GM12878 (cell line): Measurements from ENCODE around the gene DHX57. TPM values are rescaled to one million over a fixed set of nuclear protein-coding genes. Genes with fewer than 3 reads are reported as not detected.
A peak's percentile ranks its signal among the peaks of the same experiment; 100 is the strongest.

Source experiments
- ATAC-seq: fragments of 200-7000 bp; cut with Tn5 transposase; 3 replicates; pipeline ENCODE4 v1.9.1; 2020; ENCODE audit warnings: mild to moderate bottlenecking, moderate library complexity
- BruUV-seq: library from RNA; stranded (reverse); fragments of 400-500 nt; replicated peaks from 2 replicates; lab custom pipeline; 2021; lab: Mats Ljungman, UMichigan
- CTCF ChIA-PET: fragments of 300-600 bp; sonication (Branson Sonifier 250); formaldehyde crosslinking; extraction: SDS; loops from one replicate; lab custom pipeline; 2021; ENCODE audit warnings: inconsistent platforms; lab: Yijun Ruan, JAX
- POLR2A ChIA-PET: fragments of 350-600 bp; formaldehyde crosslinking; extraction: SDS; loops from one replicate; lab custom pipeline; 2021; ENCODE audit warnings: inconsistent platforms; lab: Charles Lee
- RAD21 ChIA-PET: fragments of 300-600 bp; sonication (Branson Sonifier 250); formaldehyde crosslinking; loops from one replicate; lab custom pipeline; 2023; ENCODE audit warnings: antibody characterized with exemption; ENCODE audit not compliant: unreplicated experiment; lab: Charles Lee
- SMC1A ChIA-PET: fragments of 300-600 bp; sonication (Branson Sonifier 250); formaldehyde crosslinking; loops from one replicate; lab custom pipeline; 2023; ENCODE audit not compliant: unreplicated experiment, uncharacterized antibody; lab: Charles Lee
- DNase-seq: peaks from one replicate; pipeline ENCODE4 v3.0.0-alpha.2; 2011; ENCODE audit warnings: low read depth, low spot score
- FAIRE-seq: peaks from 3 replicates; lab custom pipeline; 2011; peaks lifted over from hg19 to GRCh38; lab: Jason Lieb, UNC
- H2AFZ ChIP-seq: 2 replicates; pipeline ENCODE4 v1.6.0; 2011; ENCODE audit warnings: low read depth, low read length, control low read depth; ENCODE audit not compliant: control insufficient read depth
- H3K27ac ChIP-seq: 2 replicates; pipeline ENCODE4 v1.5.1; 2011; ENCODE audit warnings: control low read depth; ENCODE audit not compliant: control insufficient read depth, insufficient read depth
- H3K27me3 ChIP-seq, 2 experiments: replicated peaks in 1 of 2; 2 replicates each; pipeline versions ENCODE4 v1.6.0 to v1.6.1; 2011; ENCODE audit warnings: low read length in 1 of 2; ENCODE audit not compliant: control insufficient read depth in 2 of 2, insufficient read depth in 2 of 2
- H3K36me3 ChIP-seq, 2 experiments: 2 replicates each; pipeline ENCODE4 v1.5.1; 2011; ENCODE audit warnings: low read length in 1 of 2; ENCODE audit not compliant: control insufficient read depth in 2 of 2, insufficient read depth in 2 of 2
- H3K4me1 ChIP-seq: 2 replicates; pipeline ENCODE4 v1.6.1; 2011; ENCODE audit warnings: mild to moderate bottlenecking, low read length, moderate library complexity, mixed read lengths; ENCODE audit not compliant: control insufficient read depth, insufficient read depth
- H3K4me2 ChIP-seq: 2 replicates; pipeline ENCODE4 v1.6.0; 2011; ENCODE audit warnings: control low read depth; ENCODE audit not compliant: control insufficient read depth, insufficient read depth
- H3K4me3 ChIP-seq: fragments of 200-600 bp; sonication (generic); 2 replicates; pipeline ENCODE4 v1.5.1; 2016
- H3K79me2 ChIP-seq: 2 replicates; pipeline ENCODE4 v1.6.0; 2011; ENCODE audit warnings: low read length; ENCODE audit not compliant: control insufficient read depth, insufficient read depth
- H3K9ac ChIP-seq: 2 replicates; pipeline ENCODE4 v1.8.0; 2011; ENCODE audit warnings: low read length, control low read depth, mixed read lengths; ENCODE audit not compliant: control insufficient read depth, insufficient read depth
- H3K9me3 ChIP-seq: replicated peaks from 3 replicates; pipeline ENCODE4 v1.5.1; 2011; ENCODE audit warnings: mild to moderate bottlenecking, low read length; ENCODE audit not compliant: control insufficient read depth, insufficient read depth
- H4K20me1 ChIP-seq: 2 replicates; pipeline ENCODE4 v1.6.0; 2011; ENCODE audit not compliant: control insufficient read depth, insufficient read depth
- BRCA1 ChIP-seq: IDR thresholded peaks from 2 replicates; pipeline ENCODE4 v1.6.1; 2011; ENCODE audit warnings: low read depth, low read length, improper control_type of control experiment
- EGR1 ChIP-seq, 2 experiments: IDR thresholded peaks; 1 replicate in 1 of 2; 2 replicates in 1 of 2; pipeline ENCODE4 v1.6.1; 2011 to 2012; ENCODE audit warnings: low read depth in 2 of 2, low read length in 2 of 2, borderline replicate concordance in 1 of 2, mild to moderate bottlenecking in 1 of 2, moderate library complexity in 1 of 2
- GABPA ChIP-seq: IDR thresholded peaks from 2 replicates; pipeline ENCODE4 v1.6.1; 2014; ENCODE audit warnings: antibody characterized with exemption, low read depth, mild to moderate bottlenecking, inconsistent platforms
- GATAD2B ChIP-seq: fragments of 450-650 bp; conservative IDR thresholded peaks from 2 replicates; pipeline ENCODE4 v1.6.1; 2017; ENCODE audit warnings: low read depth, mild to moderate bottlenecking, moderate library complexity
- IKZF1 ChIP-seq: fragments of 450-650 bp; conservative IDR thresholded peaks from 2 replicates; pipeline ENCODE4 v1.6.1; 2017; ENCODE audit warnings: antibody characterized with exemption, mild to moderate bottlenecking
- MEF2B ChIP-seq: fragments of 450-650 bp; IDR thresholded peaks from 2 replicates; pipeline ENCODE4 v1.6.1; 2018; ENCODE audit warnings: mild to moderate bottlenecking, moderate library complexity; ENCODE audit not compliant: partially characterized antibody, poor library complexity, severe bottlenecking
- MTA3 ChIP-seq: IDR thresholded peaks from 2 replicates; pipeline ENCODE4 v1.6.1; 2012; ENCODE audit warnings: low read length, inconsistent platforms, borderline replicate concordance
- NBN ChIP-seq: fragments of 450-650 bp; IDR thresholded peaks from 2 replicates; pipeline ENCODE4 v1.6.1; 2016
- RCOR1 ChIP-seq: conservative IDR thresholded peaks from 2 replicates; pipeline ENCODE4 v1.6.1; 2012; ENCODE audit warnings: low read depth, low read length, improper control_type of control experiment
- USF2 ChIP-seq: IDR thresholded peaks from 2 replicates; pipeline ENCODE4 v1.6.1; 2011; ENCODE audit warnings: low read depth, low read length, improper control_type of control experiment, borderline replicate concordance
- ZBTB33 ChIP-seq: fragments of 450-650 bp; IDR thresholded peaks from 2 replicates; pipeline ENCODE4 v1.6.1; 2017; ENCODE audit warnings: mild to moderate bottlenecking
- WGBS: methylation state at CpG from one replicate; pipeline ENCODE4 v1.1.6; 2016; ENCODE audit warnings: low lambda C conversion rate; ENCODE audit not compliant: insufficient replicate concordance, insufficient coverage; ENCODE audit errors: missing lambda C conversion rate; 5-methylcytosine and 5-hydroxymethylcytosine counted together
- in situ Hi-C: fragments of 300-500 bp; cut with MboI; formaldehyde crosslinking; loops from 9 replicates; pipeline ENCODE4 v1.14.3; 2018; ENCODE audit warnings: mixed read lengths
- intact Hi-C: fragments of 100-400 bp; cut with micrococcal nuclease; formaldehyde crosslinking; loops from one replicate; pipeline ENCODE4 v1.14.2; 2022; ENCODE audit not compliant: unreplicated experiment
- polyA plus RNA-seq, 11 experiments: library from polyadenylated mRNA; depleted of rRNA in 4 of 11; unstranded in 6 of 11; stranded (reverse) in 5 of 11; fragments of >200 nt; fragmentation: Nextera tagmentation in 4 of 11; fragmentation: Illumina TruSeq in 1 of 11; extraction: Ambion mirVana in 4 of 11; extraction: Trizol in 1 of 11; gene quantifications; 1 replicate in 1 of 11; 2 replicates in 10 of 11; pipeline versions ENCODE4 v1.2.1 to v1.2.3, GENCODE V29; 2011 to 2016; ENCODE audit warnings: inconsistent platforms in 2 of 11, missing spikeins in 2 of 11, low read depth in 1 of 11
- total RNA-seq, 4 experiments: library from RNA; depleted of rRNA in 3 of 4; stranded (reverse); fragments of >200 nt in 3 of 4; fragmentation: Illumina TruSeq in 1 of 4; extraction: Trizol in 1 of 4; gene quantifications; 2 replicates each; pipeline versions ENCODE4 v1.2.1 to v1.2.3, GENCODE V29; 2013 to 2021
- TF ChIP-seq, protein P1 (sequence below): fragments of 150-350 bp; IDR thresholded peaks from 2 replicates; pipeline ENCODE4 v1.6.1; 2016; ENCODE audit warnings: low read depth, low read length
- TF ChIP-seq, protein P2 (sequence below): fragments of 450-650 bp; IDR thresholded peaks from 2 replicates; pipeline ENCODE4 v1.6.1; 2016; ENCODE audit warnings: mild to moderate bottlenecking

The DHX57 gene
- total and polyA plus RNA-seq, 10 of the 15 experiments (the other 5 are each of a cell fraction or from before 2014, with no cell fraction given), result 6.5 to 18.0 (median 15.8) TPM

GRCh38 chr2:38751596-38752410, 123.9 kb downstream of the DHX57 start:
- H3K79me2 ChIP-seq, result peaks cover 43% of the 10 kb centered on the region
- CTCF ChIA-PET, result interaction anchor here (0.8 to 1.8 kb wide), 7 partner anchors 10 to 195 kb away, joined by 3 to 9 read pairs (median 3); partner anchors contain the start of gene HNRNPLL
- RAD21 ChIA-PET, result interaction anchor here (0.6 to 2.0 kb wide), 10 partner anchors 10 to 180 kb away, joined by 3 to 10 read pairs (median 3); partner anchors contain the start of genes GALM and HNRNPLL
- DNase-seq (no peak), ATAC-seq (peak; percentile 16)
- intact Hi-C loops, result no loop called here
- TF ChIP-seq EGR1 (IDR thresholded peaks at IDR 0.05; ENCODE audit: borderline replicate concordance in 1 of 2, low read depth in 2 of 2, low read length in 2 of 2) (0 out of 3 replicates have a peak, but pooled peaks of 1 of the 2 experiments have one; percentile 12), IKZF1 (0 out of 2 replicates have a peak, but pooled peaks have one; percentile 2), BRCA1 (no peak), MEF2B (peak; percentile 6), GABPA (no peak), MTA3 (no peak), NBN (0 out of 2 replicates have a peak, but pooled peaks have one; percentile 23), RCOR1 (0 out of 2 replicates have a peak, but pooled peaks have one; percentile 2), ZBTB33 (peak; percentile 84), USF2 (no peak), GATAD2B (no peak; the same call in 1 of the 2 replicates)
- TF ChIP-seq, protein P1, sequence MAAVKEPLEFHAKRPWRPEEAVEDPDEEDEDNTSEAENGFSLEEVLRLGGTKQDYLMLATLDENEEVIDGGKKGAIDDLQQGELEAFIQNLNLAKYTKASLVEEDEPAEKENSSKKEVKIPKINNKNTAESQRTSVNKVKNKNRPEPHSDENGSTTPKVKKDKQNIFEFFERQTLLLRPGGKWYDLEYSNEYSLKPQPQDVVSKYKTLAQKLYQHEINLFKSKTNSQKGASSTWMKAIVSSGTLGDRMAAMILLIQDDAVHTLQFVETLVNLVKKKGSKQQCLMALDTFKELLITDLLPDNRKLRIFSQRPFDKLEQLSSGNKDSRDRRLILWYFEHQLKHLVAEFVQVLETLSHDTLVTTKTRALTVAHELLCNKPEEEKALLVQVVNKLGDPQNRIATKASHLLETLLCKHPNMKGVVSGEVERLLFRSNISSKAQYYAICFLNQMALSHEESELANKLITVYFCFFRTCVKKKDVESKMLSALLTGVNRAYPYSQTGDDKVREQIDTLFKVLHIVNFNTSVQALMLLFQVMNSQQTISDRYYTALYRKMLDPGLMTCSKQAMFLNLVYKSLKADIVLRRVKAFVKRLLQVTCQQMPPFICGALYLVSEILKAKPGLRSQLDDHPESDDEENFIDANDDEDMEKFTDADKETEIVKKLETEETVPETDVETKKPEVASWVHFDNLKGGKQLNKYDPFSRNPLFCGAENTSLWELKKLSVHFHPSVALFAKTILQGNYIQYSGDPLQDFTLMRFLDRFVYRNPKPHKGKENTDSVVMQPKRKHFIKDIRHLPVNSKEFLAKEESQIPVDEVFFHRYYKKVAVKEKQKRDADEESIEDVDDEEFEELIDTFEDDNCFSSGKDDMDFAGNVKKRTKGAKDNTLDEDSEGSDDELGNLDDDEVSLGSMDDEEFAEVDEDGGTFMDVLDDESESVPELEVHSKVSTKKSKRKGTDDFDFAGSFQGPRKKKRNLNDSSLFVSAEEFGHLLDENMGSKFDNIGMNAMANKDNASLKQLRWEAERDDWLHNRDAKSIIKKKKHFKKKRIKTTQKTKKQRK, result no peak
- TF ChIP-seq, protein P2, sequence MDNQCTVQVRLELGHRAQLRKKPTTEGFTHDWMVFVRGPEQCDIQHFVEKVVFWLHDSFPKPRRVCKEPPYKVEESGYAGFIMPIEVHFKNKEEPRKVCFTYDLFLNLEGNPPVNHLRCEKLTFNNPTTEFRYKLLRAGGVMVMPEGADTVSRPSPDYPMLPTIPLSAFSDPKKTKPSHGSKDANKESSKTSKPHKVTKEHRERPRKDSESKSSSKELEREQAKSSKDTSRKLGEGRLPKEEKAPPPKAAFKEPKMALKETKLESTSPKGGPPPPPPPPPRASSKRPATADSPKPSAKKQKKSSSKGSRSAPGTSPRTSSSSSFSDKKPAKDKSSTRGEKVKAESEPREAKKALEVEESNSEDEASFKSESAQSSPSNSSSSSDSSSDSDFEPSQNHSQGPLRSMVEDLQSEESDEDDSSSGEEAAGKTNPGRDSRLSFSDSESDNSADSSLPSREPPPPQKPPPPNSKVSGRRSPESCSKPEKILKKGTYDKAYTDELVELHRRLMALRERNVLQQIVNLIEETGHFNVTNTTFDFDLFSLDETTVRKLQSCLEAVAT, result peak; percentile 89; the same call in 1 of the 2 replicates
- TF ChIP-seq, all 136 proteins: peak for 7
- H3K4me1 ChIP-seq, result no peaks in the 10 kb centered on the region; the same call in 1 of the 2 replicates
- ChIA-PET POLR2A (interaction anchor here (0.6 to 2.4 kb wide), 16 partner anchors 10 to 569 kb away, joined by 3 to 12 read pairs (median 4); no protein-coding TSS in a partner anchor), SMC1A (interaction anchor here (0.6 to 1.5 kb wide), 5 partner anchors 11 to 344 kb away, joined by 3 to 5 read pairs (median 4); no protein-coding TSS in a partner anchor)
- H3K4me2 ChIP-seq, result peak overlapping the region; percentile 38
- peaks cover 2% of the 10 kb centered on the region; the same call in 1 of the 2 replicates for H4K20me1 ChIP-seq
- 10% methylated on average over 18 of the region's 18 CpGs for WGBS
- peak overlapping the region; percentile 97 for H2AFZ ChIP-seq
- H3K9me3 ChIP-seq, result no peaks in the 10 kb centered on the region
- in situ Hi-C loops, result no loop called here
- no peaks in the 10 kb centered on the region for H3K27me3 ChIP-seq
- H3K36me3 ChIP-seq, result peaks cover 8 to 24% of the 10 kb centered on the region in 2 experiments
- H3K4me3 ChIP-seq, result peak overlapping the region; percentile 65; the same call in 1 of the 2 replicates
- BruUV-seq, result no TSS peak
- H3K27ac ChIP-seq, result peak overlapping the region; percentile 55
- FAIRE-seq, result no peak
- peak overlapping the region; percentile 9; the same call in 1 of the 2 replicates for H3K9ac ChIP-seq
